HG02973 (cell line): ENCODE results near the gene GRIP2.

Source experiments
- ATAC-seq: cut with Tn5 transposase; IDR thresholded peaks from one replicate; pipeline ENCODE4 v1.9.1; 2021; ENCODE audit warnings: moderate library complexity; ENCODE audit not compliant: unreplicated experiment

The GRIP2 gene

GRCh38 chr3:14508505-14508819 is 31.7 kb downstream of the GRIP2 start:
- no peak for ATAC-seq

- ATAC-seq = no peak
Measured at GRCh38 chr3:14507757-14508504, 32.2 kb downstream of the GRIP2 start.

DNA sequence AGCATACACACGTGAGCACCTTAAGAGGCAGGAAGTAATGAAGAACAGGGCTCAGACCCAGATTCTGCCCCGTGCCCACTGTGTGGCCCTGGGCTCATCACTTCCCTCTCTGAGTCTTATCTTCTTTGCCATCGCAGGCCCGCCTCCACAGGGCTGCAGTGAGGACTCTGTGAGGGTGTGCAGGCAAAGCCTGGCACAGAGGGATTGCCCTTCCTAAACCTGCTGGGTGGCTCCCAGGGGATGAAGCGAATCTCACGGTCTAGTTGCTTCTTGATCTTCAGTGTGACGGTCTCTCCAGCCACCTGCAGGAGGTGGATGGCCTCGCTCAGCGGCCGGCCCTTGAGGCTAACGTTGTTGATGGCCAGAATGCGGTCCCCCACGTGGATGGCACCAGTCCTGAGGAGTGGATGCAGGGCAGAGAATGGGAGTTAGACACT is 32.8 kb downstream of the GRIP2 start:
- ATAC-seq = no peak

GRCh38 chr3:14506626-14507304 is 33.4 kb downstream of the GRIP2 start:
- ATAC-seq = no peak

DNA sequence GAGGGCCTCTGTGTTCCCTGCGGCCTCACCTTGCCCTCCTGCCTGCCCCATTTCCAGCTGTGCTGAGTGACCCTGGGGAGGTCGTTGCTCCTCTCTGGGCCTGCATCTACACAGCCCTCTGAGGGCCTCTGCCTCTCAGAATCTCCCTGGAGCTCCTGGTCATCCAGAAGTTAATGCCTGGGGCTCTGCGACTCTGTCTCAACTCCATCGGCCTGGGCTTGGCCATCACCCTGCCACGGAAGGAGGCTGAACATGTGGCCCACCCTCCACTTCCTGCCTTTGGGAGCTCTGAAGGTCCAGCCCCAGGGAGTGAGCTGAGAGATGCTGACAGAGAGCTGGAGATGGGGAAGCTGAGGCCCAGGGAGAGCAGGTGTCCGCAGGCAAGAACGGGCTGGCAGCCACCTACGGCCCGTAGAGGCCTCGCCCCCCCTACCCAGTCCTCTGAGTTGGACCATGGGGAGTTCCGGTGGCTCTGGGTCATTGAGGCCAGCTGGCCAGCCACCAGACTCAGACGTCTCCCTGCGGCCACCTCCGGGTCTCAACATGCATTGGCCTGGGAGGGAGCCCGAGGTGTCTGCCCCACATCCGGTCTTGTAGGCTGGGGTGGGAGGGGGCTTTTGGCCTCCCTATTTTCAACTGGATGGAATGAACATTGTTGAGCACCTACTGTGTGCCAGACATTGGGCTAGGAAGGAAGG is 34.2 kb downstream of the GRIP2 start:
- no peak for ATAC-seq

GRCh38 chr3:14505001-14505802 is 34.9 kb downstream of the GRIP2 start:
- ATAC-seq = no peak

GRCh38 chr3:14503706-14504065 is 36.5 kb downstream of the GRIP2 start:
- ATAC-seq = no peak

GRCh38 chr3:14503033-14503705 is 37.0 kb downstream of the GRIP2 start:
- ATAC-seq = no peak

- ATAC-seq = no peak
Measured at GRCh38 chr3:14502472-14502871, 37.7 kb downstream of the GRIP2 start.

- ATAC-seq = no peak
Measured at GRCh38 chr3:14497321-14497720, 42.8 kb downstream of the GRIP2 start.

DNA sequence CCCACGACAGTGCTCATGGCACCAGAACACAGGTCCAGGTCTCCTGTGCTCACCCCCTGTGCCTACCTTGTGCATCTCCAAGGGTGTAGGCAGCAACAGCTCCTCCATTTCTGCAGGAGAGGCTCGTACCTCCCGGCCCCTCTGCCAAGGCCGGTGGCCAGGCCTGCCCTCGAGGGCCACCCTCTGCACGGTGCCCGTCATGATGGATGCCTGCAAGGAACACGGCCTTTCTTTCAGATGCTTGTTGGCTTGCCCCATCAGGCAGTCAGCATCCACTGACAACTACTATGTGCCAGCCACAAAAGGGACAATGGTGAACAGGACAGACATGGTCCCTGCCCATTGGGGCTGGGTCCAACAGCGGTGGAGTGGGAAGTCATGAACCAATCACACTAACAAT is 43.8 kb downstream of the GRIP2 start:
- ATAC-seq = no peak

DNA sequence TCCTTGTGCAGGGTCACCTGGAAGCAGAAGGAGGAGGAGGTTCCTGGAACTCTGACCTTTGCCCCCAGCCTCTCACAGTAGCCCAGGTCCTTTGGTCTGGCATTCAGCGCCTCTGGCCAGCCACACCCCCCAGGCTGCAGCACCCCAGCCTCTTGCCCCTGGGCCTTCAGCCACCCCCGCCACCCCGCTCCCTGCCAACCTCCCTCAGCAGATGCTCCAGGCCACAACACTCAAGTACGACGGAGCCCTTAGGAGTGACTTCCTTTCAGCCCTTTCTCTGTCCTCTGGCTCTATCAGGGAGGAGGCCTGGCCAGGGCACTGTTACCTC is 45.2 kb downstream of the GRIP2 start:
- no peak for ATAC-seq

- ATAC-seq = no peak
Measured at GRCh38 chr3:14494279-14494972, 45.7 kb downstream of the GRIP2 start.

- no peak for ATAC-seq
Measured at GRCh38 chr3:14492948-14493881, 46.9 kb downstream of the GRIP2 start.

GRCh38 chr3:14491396-14492190 is 48.5 kb downstream of the GRIP2 start:
- no peak for ATAC-seq

- ATAC-seq = no peak
Measured at GRCh38 chr3:14490831-14491230, 49.3 kb downstream of the GRIP2 start.

- no peak for ATAC-seq
Measured at GRCh38 chr3:14490255-14490654, 49.9 kb downstream of the GRIP2 start.

DNA sequence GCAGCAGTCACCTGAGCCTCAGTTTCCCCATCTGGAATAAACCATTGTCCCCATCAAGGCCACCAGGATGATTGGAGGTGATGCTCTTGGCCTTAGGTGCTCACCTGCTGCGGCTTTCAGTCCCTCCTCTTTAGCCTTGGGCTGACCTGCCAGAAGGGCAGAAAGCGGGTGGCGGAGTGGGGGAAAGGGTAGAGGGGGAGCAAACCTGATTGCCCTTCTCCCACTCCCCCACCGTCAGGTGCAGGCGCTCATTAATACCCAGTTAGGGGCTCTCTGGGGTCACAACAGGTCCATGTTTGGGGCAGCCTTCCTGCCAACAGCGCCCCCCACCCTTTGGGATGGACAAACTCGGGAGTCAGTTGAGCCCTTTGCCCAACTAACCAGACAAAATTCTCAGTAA is 50.5 kb downstream of the GRIP2 start:
- ATAC-seq = no peak
